Kidney tubule cell (primary cell): Measurements from ENCODE around the gene PLAGL1.

ENCODE experiments used
- DNase-seq: peaks from one replicate; pipeline ENCODE4 v3.0.0-alpha.2; 2018; ENCODE audit warnings: low spot score

PLAGL1 gene

GRCh38 chr6:143965503-143966171, 42.4 kb downstream of the PLAGL1 start:
- peak; percentile 8 for DNase-seq

GRCh38 chr6:143964674-143965081, 43.4 kb downstream of the PLAGL1 start:
- no peak for DNase-seq

DNA sequence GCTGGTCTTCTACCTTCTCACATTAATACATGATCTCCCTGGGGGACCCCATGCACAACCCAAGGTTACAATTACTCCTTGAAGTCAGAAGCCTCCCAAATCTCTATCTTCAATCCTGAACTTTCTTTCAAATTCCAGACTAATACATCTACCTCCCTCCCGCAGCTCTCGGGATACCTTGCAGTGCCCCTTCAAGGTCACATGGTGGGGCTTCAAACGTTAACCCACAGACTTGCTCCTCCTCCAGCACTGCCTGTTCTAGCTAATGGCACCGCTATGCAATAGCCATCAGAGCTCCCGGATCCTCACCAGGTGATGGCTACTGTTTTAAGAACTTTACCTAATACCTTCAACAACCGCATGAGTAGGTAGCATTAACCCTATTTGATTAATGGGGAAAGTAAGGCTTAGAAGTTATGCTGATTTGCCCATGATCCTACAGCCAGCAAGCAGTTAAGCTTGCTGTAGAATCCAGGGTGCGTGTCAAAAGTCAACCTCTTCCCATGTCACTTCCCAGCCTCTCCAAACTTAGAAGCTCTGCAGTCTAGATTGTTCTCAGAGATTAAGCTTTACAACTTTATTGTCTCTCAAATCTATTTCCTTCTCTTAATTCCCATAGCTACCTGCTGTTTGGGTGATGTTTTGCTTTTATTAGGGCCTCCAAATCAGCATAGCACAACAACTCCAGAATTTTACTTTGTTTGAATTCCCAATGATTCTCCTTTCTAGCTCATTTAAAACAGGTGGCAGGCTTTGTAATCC, 44.7 kb downstream of the PLAGL1 start:
- no peak for DNase-seq

GRCh38 chr6:143961886-143962878, 45.9 kb downstream of the PLAGL1 start:
- DNase-seq, result no peak

GRCh38 chr6:143961066-143961465, 47.0 kb downstream of the PLAGL1 start:
- no peak for DNase-seq

DNA sequence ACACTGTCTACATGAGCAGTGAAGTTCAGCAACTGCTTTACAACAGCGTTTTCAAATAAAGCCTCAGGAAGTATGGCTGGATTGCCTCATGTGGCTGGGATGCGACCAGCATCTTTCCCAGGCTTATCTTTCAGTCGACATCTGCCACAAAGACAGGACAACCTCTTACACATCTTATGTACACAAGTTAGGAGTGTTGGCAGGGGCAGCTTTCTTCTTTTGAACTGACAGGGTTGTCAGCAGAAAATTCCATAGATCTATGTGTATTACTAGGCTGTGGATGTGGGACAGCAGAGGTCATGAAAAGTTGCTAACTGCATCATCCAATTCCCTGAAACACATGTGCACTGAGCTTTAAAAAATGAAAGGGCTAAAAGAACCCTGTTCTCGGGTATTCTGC, 48.1 kb downstream of the PLAGL1 start:
- DNase-seq, result no peak

- no peak for DNase-seq
Measured at GRCh38 chr6:143958839-143959399, 49.1 kb downstream of the PLAGL1 start.

DNA sequence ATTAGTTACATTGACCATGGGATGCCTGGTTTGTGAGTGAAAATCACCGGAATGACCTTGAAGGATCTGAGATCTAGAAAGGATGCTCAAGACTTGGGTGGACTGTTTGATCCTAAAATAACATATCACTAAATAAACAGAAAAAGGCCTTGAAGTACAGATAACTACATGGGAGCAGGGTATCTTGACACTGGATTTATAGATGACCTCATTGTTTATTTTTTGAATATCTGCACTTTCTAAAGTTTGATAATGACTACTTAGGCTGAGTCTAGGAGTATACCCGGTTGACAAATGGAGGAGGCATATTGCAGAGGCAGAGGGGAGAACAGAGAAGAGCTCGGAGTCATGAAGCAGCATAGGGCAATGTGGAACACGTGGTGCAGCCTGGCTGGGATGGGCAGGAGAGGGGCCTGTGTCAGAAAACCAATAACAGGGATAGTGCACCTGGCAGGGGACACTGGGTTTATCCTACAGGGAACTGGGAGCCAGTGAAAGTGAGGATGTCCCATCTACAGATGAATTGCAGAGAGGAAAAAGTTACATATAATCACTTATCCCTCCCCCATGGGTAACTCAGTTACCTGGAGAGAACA, 50.3 kb downstream of the PLAGL1 start:
- DNase-seq, result no peak

GRCh38 chr6:143955971-143956370, 52.1 kb downstream of the PLAGL1 start:
- peak; percentile 52 for DNase-seq

- no peak for DNase-seq
Measured at GRCh38 chr6:143953922-143954321, 54.1 kb downstream of the PLAGL1 start.

DNA sequence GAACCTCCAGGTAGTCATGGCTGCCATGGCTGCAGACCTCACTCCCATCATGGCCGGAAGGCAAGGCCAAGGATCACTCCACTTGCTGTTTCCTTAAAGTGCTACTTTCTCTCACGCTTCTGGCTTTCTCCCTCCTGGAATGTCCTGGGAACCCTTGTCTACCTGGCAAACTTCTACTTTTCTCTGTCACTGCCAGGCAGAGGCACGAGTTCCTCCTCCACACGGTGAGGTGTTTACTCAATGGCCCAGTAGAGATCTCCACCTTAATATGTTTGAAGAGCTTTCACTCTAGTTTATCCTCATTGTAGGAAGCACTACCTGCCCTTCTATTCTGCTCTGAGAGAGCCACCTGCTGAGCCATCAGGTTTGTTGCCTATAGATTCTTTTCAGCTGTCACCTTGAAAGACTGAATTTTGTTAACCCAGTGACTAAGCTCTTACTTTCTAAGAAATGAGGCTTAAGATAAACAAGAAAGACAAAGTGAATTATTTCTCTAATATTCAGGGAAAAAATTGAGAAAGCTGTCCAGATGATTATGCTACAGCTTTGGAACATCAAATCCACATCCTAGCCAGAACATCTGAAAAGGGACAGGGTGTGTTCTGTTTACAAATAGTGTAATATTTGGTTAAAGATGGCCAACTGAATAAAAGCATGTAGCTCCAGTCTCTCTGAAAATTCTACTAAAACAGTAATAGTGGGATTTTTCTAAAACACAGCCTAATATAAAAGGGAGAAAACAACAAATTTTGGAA, 54.9 kb downstream of the PLAGL1 start:
- no peak for DNase-seq

DNA sequence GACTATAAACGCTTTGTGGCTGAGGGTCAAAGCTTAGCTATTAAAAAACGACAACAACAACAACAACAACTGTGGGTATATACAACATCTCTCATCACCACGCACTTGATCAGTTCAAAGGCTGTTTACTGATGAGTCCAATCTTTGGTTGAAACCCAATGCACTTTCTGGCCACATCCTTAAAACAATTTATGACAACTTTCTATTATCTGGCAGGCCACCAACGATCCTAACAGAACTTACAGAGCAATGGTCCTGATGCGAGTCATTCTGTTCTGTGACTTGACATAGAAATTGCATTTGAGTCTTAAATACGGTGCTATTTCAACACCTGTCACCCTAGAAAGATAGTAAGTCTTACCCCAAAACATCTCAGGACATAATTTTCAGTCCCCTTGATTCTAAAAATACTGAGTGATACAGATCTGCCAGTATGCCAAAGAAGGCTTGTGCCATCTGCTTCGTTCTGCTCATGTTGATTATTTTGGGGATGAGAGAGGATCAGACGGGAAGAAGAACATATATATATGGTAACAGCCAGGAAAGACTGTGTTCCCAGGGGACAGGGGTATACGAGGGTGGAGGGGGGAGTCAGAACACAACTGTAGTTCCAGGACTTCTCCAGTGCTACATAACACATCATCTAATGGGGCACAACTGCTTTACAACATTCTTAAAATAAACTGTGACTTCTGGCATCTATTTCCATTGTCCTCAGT, 55.8 kb downstream of the PLAGL1 start:
- DNase-seq, result no peak

GRCh38 chr6:143950875-143951274, 57.2 kb downstream of the PLAGL1 start:
- no peak for DNase-seq

- no peak for DNase-seq
Measured at GRCh38 chr6:143949962-143950361, 58.1 kb downstream of the PLAGL1 start.

DNA sequence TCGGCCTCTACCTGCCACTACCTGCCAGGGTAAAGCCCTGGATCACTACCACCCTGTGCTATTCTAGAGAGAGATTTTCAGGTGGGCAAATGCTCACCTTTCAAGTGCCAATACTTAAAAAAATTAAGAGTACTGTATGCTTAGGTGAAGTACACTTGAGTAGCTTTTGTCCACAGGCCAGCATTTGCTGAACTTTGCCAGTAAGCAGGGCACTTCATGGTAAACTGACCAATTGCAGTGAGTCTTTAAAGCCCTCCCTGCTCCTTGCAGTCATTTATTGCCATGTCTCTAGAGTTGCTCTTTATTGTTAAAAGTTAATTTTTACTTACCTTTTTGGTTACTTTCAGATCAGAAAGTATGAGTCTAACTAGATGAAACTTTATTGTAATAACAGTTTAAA, 58.5 kb downstream of the PLAGL1 start:
- no peak for DNase-seq

DNA sequence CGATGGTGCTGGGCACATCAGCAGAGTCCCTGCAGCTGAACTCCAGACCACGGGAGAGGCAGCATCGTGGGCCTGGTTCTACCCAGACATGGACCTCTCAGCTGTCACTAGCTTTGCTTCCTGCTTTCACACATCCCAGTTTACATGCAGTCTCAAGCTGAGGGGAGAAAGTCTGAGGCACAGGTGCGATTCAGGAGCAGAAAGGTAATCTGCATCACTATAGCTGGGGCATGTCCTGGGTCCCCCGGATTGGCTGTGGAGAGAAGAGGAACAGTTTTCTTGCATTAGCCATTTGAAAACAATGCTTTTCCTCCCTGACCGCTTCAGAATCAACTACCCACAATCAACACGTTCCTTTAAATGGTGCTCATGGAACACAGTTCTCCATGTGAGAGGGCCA, 59.9 kb downstream of the PLAGL1 start:
- DNase-seq, result no peak

DNA sequence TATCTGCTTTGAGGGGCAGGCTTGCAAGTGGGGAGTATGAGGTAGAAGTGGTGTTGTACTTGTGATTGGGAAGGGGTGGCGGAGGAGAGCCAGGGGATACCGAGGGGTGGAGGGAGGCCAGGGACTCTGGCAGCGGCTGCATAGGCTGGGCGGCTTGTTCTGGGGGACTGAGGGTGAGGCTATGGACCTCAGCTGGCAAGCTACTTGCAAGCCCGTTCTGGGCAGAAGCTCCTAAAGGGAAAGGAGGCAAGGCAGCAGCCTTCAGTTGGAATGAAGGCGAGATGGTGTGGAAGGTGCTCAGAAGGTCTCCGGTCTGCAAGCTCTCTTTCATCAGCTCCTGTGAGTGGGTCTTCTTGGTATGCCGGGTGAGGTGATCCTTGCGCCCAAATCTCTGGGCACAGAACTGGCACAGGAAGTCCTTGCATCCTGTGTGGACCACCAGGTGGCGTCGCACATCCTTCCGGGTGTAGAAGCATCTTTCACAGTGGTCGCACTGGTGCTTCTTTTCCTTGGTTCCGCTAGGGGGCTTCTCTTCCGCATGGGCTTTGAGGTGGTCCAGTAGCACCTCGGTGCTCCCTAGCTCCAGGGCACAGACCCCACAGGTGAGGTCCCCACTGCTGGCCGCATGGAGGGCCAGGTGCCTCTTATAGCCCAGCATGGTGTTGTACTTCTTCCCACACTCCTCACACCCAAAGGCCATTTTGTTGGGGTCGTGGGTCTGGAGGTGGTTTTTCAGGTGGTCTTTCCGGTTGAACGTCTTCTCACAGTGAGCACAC, 66.0 kb downstream of the PLAGL1 start:
- DNase-seq, result peak; percentile 60

DNA sequence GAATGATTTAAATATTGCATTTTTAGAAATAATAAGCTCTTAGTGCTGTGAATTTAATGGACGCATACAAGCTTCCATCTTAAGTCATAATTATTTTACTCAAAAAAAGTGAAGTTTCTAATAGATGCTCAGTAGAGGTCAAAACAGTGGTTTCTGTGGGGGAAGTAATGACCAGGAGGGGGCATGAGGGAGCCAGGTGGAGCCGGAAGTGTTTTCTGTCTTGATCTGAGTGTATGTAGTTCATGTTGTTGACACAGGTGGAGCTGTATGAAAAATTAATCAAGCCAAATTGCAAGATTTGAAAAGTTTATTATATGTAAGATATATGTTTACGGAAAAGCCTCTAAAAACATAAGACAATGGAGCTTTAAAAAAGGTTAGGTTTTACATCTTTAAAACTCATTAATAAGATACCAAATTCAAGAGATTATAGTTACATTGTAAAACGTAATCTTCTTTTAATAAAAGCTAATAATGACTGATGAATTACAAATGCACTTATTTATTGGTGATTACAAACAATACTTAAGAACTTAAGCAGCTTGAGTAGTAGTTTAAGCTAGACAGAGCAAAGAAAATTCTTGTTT, 68.0 kb downstream of the PLAGL1 start:
- peak; percentile 69 for DNase-seq

- DNase-seq, result no peak
Measured at GRCh38 chr6:143939364-143939763, 68.7 kb downstream of the PLAGL1 start.
